Stimulated activated CD8-positive, alpha-beta memory T cell treated with anti-CD3 and anti-CD28 coated beads, Interleukin-7, amount 100 ng/mL, for 24 hours (primary cell): ENCODE results near the gene APOBR.
"Not testable (repeated sequence)": the region's sequence is repeated elsewhere in the genome, so short reads cannot be mapped to it uniquely, and the experiment has no call there.

Experiments
- DNase-seq: peaks from one replicate; pipeline ENCODE4 v3.0.0-alpha.2; 2020; ENCODE audit warnings: low read depth

The APOBR gene

GRCh38 chr16:28526201-28527099 is 32.0 kb downstream of the APOBR start:
- DNase-seq: no peak

DNA sequence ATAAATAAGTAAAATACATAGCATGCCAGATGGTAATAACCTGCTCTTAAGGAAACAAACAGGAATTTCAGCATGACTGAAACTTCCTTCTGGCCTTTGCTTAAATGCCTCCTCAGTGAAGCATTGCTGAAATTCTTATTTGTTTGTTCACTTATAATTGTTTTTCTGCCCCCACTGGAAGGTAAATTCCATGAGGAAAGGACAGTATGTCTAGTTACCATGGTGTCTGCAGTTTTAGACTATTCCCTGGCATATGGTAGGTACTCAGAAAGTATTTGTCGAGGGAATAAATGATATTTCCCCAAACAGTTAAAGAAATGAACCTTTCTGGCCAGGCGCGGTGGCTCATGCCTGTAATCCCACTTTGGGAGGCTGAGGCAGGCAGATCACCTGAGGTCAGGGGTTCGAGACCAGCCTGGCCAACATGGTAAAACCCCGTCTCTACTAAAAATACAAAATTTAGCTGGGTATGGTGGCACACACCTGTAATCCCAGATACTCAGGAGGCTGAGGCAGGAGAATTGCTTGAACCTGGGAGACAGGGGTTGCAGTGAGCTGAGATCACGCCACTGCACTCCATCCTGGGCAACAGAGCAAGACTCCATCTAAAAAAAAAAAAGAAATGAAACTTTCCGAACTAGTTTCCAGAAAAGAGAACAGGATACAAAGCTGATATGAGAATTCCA is 32.8 kb downstream of the APOBR start:
- not testable (repeated sequence) for DNase-seq

GRCh38 chr16:28527985-28528384 is 33.5 kb downstream of the APOBR start:
- DNase-seq: no peak

- no peak for DNase-seq
Measured at GRCh38 chr16:28528463-28528867, 34.0 kb downstream of the APOBR start.

DNA sequence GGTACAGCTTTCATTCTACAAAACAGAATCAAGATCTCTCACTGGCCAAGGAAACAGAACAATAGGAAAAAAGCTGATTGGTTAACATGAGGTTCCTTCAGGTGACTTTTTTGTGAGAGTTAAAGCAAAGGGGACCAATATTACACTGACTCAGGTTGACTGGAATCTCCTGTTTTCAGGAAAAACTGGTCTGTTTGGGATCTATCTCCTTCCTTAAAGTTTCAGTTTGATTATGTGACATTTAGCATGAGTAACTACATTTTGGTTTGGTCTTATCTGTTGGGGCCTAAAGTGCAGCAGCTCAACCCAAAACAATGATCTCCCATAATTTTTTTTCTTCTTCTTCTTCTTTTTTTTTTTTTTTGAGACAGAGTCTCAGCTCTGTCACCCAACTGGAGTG is 34.7 kb downstream of the APOBR start:
- no peak for DNase-seq

DNA sequence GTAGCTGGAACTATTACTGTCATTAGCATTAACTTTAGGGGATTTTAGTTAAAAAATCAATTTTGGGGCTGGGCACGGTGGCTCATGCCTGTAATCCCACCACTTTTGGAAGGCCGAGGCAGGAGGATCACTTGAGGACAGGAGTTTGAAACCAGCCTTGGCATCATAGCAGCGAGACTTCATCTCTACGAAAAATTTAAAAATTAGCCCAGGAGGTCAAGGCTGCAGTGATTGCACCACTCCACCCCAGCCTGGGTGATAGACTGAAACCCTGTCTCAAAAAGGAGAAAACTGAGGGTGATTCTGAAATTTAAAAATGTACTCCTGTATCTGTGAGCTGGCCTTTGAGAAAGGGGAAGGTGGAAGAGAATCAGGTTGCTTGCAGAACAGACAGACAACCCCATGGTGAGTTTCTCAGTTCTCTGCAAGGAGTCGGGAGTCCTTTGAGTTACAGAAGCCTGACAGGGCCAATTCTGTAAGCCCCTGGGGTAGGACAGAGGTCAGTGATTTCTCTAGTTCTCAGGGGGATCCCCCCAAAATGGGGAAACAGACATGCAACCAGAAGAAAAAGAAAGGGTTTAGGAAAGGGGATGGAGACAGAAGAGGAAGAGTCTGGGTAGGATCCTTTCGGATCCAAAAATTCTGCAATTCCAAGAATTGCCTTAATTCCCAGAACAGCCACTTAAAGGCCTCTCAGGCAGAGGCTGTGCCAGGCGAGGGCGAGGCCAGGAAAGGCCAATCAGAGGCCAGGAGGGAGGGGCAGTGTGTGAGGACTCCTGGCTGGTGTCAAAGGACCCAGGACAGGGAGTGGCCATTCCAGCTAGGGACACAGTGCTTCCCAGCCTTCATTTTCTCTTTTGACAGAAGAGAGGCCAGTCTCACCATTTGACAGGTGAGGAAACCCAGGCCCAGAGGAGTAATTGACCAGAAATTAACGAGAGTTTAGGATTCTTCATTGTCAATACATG is 37.6 kb downstream of the APOBR start:
- DNase-seq: no peak

GRCh38 chr16:28532940-28533647 is 38.7 kb downstream of the APOBR start:
- DNase-seq: no peak

GRCh38 chr16:28534542-28535373 is 40.3 kb downstream of the APOBR start:
- DNase-seq: no peak

DNA sequence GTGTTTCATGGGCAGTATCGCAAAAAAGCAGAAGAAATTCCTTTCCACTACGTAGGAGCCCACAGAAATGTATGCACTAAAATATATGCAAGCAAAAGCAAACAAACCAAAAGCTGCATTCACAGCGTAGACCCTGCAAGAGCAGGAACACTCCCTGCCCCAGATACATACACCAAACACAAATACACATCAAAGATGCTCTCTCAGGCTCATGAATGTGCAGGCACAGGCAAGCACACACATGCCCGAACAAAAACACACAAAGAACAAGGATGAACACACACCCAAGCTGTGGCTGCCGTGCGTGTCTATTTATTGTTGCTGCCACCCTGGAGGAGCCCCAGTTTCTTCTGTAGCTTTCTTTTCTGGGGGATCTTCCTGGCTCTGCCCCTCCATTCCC is 42.6 kb downstream of the APOBR start:
- no peak for DNase-seq

DNA sequence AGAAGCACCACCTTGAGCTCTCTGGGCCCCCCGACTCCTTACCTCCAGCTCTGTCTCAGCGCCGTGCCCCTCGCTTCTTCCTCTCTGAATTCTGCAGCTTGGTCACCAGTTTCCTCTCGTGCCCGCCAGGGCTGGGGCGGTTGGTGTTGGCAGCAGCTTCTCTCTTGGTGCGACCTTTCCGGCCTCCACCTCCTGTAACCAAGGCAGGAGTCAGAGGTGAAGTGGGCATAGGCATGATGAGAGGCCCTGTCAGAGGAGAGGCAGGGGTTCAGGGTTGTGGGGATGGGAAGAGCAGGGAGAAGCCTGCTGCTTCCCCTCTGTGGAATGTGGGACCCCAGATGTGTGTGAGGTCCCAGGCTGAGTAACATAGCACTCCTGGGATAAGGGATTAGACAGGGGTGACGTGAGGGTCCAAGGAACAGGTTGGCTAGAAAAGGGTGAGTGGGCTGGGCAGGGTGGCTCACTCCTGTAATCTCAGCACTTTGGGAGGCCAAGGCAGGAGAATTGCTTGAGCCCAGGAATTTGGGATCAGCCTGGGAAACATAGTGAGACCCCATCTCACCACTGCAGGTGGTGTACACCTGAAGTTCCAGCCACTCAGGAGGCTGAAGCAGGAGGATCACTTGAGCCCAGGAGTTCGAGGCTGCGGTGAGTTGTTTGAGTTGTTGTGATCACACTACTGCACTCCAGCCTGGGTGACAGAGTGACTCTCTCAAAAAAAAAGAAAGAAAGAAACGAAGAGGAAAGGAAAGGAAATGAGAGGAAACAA is 43.7 kb downstream of the APOBR start:
- DNase-seq: no peak

- DNase-seq: no peak
Measured at GRCh38 chr16:28538733-28539596, 44.5 kb downstream of the APOBR start, which contains the start of gene NUPR1. TSS of gene NUPR1 (minus strand) at chr16:28538974. CDS start at chr16:28538907, 67 bp downstream.

DNA sequence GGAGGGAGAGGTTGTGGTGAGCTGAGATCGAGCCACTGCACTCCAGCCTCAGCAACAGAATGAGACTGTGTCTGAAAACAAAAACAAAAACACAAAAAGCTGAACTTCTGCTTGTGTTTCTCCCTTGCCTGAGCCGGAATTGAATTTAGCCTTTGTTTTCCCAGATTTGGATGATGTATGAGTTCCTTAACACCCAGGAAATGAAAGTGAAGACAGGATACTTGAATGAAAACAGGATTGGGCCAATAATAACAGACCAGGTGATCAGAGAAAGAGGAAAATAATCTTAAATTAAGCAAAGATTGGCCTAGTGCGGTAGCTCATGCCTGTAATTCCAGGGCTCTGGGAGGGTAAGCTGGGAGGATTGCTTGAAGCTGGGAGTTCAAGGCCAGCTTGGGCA is 45.9 kb downstream of the APOBR start:
- DNase-seq: no peak

- DNase-seq: no peak
Measured at GRCh38 chr16:28542646-28543045, 48.2 kb downstream of the APOBR start.

DNA sequence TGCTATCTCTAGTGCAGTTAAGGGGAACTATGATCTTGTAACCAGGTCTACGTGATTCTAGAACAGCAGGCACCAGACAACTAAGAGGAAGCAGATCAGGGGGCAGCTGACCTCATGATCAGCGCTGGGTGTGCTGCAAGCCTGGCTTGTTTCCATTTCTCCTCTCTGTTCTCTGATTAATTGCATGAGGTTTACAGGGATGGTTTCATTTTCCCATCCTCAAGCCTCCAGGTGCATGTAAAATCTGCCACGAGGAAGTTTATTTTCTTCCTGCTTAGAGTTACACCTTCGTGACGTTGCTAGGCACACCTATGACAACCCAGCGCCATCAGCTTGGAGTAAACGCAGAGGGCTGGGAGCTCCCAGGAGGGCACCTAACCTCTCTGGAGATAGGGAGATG is 48.6 kb downstream of the APOBR start:
- no peak for DNase-seq

DNA sequence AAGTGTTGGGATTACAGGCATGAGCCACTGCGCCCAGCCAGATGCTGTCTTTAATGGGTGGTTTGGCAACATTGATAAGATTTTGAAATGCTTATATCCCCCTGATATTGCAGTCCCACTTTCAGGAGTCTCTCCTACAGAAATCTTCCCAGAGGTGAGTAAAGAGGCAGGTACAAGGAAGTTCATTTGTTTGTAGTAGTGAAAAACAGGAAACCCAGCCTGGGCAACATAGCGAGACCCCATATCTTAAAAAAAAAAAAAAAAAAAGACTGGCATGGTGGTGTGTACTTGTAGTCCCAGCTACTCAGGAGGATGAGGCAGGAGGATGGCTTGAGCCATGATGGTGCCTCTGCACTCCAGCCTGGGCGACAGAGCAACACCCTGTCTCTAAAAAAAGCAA is 50.6 kb downstream of the APOBR start:
- DNase-seq: no peak

DNA sequence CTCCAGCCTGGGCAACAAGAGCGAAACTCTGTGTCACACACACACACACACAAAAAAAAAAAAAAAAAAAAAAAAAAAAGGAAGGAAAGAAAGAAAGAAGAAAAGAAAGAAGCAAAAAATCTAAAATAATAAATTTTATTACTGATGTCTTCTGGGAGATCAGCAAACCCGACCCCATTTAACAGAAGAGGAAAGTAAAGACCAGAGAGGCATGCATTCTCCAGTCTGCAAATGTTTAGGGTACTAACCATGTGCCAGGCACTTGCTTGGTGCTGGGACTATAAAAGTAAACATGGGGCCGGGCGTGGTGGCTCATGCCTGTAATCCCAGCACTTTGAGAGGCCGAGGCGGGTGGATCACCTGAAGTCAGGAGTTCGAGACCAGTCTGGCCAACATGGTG is 51.5 kb downstream of the APOBR start:
- DNase-seq: not testable (repeated sequence)

DNA sequence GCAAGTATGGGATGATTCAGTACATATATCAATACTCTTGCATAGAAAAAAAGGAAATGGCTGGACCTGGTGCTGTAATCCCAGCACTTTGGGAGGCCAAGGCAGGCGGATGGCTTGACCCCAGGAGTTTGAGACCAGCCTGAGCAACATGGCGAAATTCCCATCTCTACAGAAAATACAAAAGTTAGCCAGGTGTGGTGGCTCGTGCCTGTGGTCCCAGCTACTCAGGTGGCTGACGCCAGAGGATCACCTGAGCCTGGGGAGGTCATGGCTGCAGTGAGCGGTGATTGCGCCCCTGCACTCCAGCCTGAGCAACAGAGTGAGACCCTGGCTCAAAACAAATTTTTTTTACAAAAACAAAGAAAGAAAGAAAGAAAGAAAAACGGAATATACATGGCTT is 52.2 kb downstream of the APOBR start:
- no peak for DNase-seq

- DNase-seq: no peak
Measured at GRCh38 chr16:28548306-28548802, 53.9 kb downstream of the APOBR start.
